H7 (cell line): ENCODE results near the gene CCDC110. TPM values are rescaled to one million over a fixed set of nuclear protein-coding genes. Genes with fewer than 3 reads are reported as not detected.

Source experiments
- DNase-seq: peaks from one replicate; pipeline ENCODE4 v3.0.0; 2012
- H3K27me3 ChIP-seq: 2 replicates; pipeline ENCODE4 v1.6.0; 2011; ENCODE audit warnings: mild to moderate bottlenecking, low read length; ENCODE audit not compliant: control insufficient read depth, insufficient read depth
- H3K36me3 ChIP-seq: replicated peaks from 2 replicates; pipeline ENCODE4 v1.5.1; 2011; ENCODE audit warnings: low read length; ENCODE audit not compliant: control insufficient read depth, insufficient read depth
- H3K4me3 ChIP-seq: 2 replicates; pipeline ENCODE4 v1.5.1; 2011; ENCODE audit warnings: low read depth, mild to moderate bottlenecking, control low read depth, low read length, moderate library complexity; ENCODE audit not compliant: insufficient read depth
- total RNA-seq: library from RNA; depleted of rRNA; stranded (reverse); fragments of >200 nt; shearing (Covaris generic); gene quantifications from 2 replicates; pipeline ENCODE4 v1.2.3, GENCODE V29; 2014

The CCDC110 gene
- total RNA-seq, 1 experiment from 2014 or later = 0.28 TPM

DNA sequence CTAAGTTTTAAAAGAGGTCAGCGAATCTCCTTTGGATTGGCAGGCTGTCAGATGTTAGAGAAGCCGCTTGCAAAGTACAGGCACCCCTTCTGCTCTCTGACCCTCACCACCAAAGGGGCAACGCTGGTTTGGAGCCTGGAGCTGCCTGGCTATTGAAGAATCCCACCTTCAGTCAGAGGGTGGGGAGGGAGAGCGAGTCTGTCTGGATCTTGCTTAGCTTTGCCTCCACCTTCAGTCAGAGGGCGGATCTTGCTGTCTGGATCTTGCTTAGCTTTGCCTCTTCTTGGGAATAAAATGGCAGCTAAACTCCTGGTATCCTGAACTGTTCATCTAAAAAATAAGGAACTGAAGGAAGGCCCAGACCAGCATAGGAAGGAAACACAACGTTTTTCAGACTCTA, 7.3 kb downstream of the CCDC110 start:
- peak; percentile 44 for DNase-seq
- Histone ChIP-seq H3K4me3 (no peak overlapping the region), H3K27me3 (peaks cover 6% of the 10 kb centered on the region; the same call in 1 of the 2 replicates), H3K36me3 (no peaks in the 10 kb centered on the region)

DNA sequence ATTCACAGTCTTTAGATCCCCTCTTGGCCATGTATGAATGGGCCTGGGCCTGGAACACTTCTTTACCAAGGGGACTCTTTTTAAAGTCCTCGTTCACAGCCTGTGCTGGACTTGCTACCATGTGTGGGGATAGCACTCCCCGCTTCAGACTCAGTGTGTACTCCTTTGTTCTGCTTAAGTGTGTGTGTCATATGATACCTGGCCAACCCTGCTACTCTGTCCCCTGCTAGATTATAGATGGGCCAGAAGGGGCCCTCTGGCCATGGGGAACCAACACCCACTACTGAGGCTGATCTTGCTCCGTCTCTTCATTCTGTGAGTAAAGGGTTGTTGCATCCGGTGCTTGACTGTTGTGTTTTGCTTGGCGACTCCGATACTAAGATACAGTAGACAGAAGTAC, 8.0 kb downstream of the CCDC110 start:
- Histone ChIP-seq H3K4me3 (no peak overlapping the region), H3K27me3 (peaks cover under 1% of the 10 kb centered on the region; the same call in 1 of the 2 replicates), H3K36me3 (no peaks in the 10 kb centered on the region)
- DNase-seq = no peak

DNA sequence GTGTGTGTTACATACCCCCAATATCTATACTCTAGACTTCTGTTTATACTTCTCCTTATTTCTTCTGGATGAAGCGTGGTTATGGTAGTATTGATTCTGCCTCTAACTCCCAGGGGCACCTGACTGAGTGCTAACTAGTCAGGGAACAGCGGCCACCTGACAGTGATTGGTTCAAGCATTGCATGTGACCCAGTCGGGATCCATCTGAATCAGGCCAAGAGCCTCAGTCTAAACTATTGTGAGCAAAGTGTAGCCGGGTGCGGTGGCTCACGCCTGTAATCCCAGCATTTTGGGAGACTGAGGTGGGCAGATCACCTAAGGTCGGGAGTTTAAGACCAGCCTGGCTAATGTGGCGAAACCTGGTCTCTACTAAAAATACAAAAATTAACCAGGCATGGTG, 10.0 kb downstream of the CCDC110 start:
- Histone ChIP-seq H3K36me3 (no peaks in the 10 kb centered on the region), H3K27me3 (no peaks in the 10 kb centered on the region), H3K4me3 (no peak overlapping the region)
- DNase-seq = no peak

DNA sequence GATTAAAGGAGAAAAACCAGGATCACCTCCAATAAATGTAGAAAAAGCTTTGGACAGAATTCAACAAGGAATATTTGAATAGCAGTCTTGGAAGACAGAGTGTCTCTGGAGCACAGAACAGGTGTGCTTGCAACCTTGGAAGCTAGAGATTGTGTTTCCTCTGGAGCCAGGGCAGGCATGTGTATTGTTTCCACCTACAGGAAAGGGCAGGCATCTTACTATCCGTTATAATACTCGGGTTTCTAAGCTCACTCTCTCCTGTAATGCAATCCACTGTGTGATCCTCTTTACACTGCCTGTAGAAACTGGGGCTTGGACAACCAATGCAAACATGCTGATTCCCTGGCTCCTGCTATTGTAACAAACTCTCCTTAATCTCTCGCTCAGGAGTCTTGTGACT, 14.4 kb downstream of the CCDC110 start:
- peak; percentile 35 for DNase-seq
- H3K4me3 ChIP-seq = no peak overlapping the region
- H3K36me3 ChIP-seq = no peaks in the 10 kb centered on the region
- H3K27me3 ChIP-seq = no peaks in the 10 kb centered on the region

DNA sequence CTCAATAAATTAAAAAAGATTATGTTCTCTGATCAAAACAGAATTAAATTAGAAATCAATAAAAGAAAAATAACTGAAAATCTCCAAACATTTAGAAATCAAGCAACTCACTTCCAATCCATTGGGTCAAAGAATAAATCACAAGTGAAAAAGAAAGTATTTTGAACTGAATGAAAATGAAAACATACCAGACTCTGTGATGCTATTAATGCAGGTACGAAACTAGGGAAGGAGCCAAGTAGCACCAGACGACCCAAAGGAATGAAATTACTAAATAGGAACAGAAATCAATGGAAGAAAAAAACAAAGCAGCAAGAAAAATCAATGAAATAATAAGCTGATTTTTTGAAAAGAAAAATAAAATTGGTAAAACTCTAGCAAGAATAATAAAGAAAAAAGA, 15.4 kb downstream of the CCDC110 start:
- H3K36me3 ChIP-seq = no peaks in the 10 kb centered on the region
- no peaks in the 10 kb centered on the region for H3K27me3 ChIP-seq
- DNase-seq = no peak
- no peak overlapping the region for H3K4me3 ChIP-seq

DNA sequence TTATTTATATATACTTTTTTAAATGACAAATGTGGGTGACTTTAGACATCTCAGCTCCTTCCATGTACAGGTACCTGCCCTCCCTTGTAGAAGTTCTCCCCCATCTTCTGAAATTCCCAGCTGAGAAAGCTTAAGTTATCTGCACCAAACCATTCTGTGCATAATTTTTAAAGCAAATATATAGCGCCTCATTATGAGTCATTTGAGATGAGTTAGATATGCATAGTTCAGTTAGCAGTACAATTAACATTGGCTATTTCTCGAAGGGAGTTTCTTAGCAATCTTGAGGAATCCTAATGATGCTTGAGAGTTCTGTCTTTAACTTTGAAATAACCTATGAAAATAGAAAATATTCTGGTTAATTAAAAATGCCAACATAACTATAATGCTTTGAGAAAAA, 26.3 kb downstream of the CCDC110 start:
- H3K27me3 ChIP-seq = no peaks in the 10 kb centered on the region
- no peaks in the 10 kb centered on the region for H3K36me3 ChIP-seq
- H3K4me3 ChIP-seq = no peak overlapping the region
- DNase-seq = no peak

DNA sequence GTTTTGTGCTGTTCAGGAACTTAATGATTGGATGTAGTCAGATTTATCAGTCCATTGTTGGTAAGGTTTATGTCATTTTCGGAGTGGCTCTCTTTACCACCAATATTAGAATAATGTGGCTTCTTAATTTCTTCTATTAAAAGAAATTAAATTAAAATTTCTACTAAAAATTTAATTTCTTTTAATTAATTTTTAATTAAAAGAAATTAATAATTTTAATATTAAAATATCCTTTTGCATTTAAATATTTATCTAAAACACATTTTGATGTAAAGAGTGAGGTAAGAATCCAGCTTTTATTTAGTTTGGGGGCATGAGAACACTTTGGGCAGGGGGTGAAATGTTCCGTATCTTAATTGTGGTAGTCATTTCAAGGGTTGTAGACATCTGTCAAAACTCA, 30.1 kb downstream of the CCDC110 start:
- H3K36me3 ChIP-seq = no peaks in the 10 kb centered on the region
- no peak for DNase-seq
- no peaks in the 10 kb centered on the region for H3K27me3 ChIP-seq
- no peak overlapping the region for H3K4me3 ChIP-seq

DNA sequence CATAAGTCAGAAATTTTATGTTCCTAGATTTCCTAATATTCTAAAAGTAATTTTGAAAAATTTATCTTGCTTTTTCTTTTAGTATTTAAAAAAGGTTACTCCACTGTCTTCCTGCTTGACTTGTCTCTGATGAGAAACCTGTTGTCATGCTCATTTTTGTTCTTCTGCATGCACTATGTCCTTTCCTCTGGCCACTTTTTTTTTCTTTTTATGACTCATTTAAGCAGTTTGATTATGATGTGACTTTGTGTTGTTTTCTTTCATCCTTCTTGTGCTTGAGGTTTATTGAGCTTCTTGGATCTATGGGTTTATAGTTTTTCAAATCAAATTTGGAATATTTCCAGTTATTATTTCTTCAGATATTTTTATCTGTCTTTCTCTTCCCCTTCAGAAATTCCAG, 33.7 kb downstream of the CCDC110 start:
- H3K36me3 ChIP-seq = no peaks in the 10 kb centered on the region
- H3K4me3 ChIP-seq = no peak overlapping the region
- no peak for DNase-seq
- H3K27me3 ChIP-seq = no peaks in the 10 kb centered on the region

DNA sequence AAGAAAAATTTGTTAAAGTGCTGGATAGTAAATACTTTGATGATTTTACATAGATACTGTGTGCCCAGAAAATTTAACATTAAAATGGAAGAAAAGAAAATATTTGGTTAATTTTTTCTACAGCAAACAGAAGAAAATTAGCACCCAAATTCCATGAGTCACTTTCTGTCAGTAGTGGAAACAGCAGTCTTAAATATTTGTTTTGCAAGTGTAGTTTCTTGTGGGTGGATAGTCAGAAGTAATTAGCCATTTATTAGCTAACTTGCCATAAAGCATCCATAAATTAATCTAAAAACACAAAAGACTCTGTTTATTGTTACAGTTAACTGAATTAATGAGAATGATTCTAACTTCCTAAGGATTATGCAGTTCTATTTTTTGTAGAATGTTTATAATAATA, 36.1 kb downstream of the CCDC110 start:
- no peak for DNase-seq
- Histone ChIP-seq H3K27me3 (no peaks in the 10 kb centered on the region), H3K36me3 (no peaks in the 10 kb centered on the region), H3K4me3 (no peak overlapping the region)

DNA sequence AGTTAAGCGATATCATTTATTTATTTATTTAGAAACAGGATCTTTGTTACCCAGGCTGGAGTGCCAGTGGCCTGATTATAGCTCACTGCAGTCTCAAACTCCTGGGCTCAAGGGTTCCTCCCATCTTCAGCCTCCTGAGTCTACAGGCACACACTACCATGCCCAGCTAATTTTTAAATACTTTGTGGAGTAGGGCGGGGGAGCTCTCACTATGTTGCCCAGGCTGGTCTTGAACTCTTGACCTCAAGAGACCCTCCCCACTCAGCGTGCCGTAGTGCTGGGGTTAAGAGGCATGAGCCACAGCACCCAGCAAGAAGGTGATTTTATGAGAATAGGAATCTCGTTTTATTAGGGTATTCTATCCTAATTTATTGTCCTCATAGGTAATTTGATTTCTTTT, 41.9 kb downstream of the CCDC110 start:
- Histone ChIP-seq H3K36me3 (no peaks in the 10 kb centered on the region), H3K4me3 (no peak overlapping the region), H3K27me3 (no peaks in the 10 kb centered on the region)
- no peak for DNase-seq

DNA sequence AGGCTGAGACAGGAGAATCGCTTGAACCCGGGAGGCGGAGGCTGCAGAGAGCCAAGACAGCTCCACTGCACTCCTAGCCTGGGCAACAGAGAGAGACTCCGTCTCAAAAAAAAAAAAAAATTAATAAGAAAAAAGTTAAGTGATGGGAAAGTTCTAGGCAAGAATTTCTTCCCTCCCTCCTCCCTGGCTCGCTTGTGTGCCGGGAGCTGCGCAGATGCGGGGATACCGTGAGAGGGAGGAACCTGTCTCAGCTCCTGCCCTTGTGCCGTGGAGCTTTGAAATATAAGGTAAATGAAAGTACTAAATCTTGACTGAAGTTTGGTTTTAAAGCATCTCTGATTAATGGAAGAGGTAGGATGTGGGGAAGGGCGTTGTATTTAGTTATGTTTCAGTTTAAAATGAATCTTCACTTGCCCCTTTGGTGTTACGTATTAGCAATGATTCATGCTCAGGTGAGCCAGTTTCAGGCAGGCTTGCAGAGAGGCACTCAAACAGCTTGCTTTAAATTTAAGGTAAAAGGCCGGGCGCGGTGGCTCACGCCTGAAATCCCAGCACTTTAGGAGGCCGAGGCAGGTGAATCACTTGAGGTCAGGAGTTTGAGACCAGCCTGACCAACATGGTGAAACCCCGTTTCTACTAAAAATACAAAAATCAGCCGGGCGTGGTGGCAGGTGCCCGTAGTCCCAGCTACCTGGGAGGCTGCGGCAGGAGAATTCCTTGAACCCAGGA, 44.4 kb downstream of the CCDC110 start:
- peak; percentile 19 for DNase-seq
- Histone ChIP-seq H3K36me3 (no peaks in the 10 kb centered on the region), H3K27me3 (no peaks in the 10 kb centered on the region), H3K4me3 (no peak overlapping the region)

DNA sequence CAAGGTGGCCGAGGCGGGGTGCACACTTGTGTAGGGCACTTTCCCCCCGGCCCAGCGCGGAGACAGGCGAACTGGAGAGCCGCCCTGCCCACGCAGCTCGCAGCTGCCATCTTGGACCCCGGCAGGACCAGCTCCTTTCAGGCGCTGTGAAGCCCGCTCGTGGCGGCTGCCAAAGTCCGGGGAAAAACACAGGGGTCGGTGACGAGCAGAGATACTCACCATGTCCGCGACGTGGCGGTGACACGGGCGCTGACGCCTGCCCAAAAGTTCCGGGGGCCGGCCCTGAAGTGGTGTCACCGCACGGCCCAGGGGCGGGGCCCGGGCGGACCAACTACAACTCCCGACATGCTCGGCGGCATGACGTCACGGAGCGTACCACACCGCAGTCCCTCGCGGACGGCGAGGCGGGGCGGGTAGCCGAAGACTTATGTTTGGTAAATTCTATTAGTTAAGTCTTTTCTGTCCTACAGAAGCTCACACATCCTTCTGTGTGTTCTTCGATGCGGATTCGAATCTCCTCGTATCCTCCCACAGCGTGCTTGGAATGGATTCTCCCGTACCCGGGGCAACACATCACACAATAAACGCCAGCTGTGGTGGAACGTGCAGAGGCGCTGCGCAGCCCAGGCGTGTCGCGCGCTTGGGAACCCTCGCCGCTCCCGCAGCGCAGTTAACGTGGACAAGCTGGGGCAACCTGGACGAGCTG, 45.7 kb downstream of the CCDC110 start, which contains the start of gene UFSP2:
UFSP2 (minus strand) TSS at position 318 of the 706 bp plus-strand sequence; CDS start at position 222, 96 bp downstream.
- H3K4me3 ChIP-seq = peak within 1 kb of the TSS; percentile 85
- DNase-seq = peak; percentile 92
- H3K27me3 ChIP-seq = no peaks in the 10 kb centered on the region
- H3K36me3 ChIP-seq = no peaks in the 10 kb centered on the region

DNA sequence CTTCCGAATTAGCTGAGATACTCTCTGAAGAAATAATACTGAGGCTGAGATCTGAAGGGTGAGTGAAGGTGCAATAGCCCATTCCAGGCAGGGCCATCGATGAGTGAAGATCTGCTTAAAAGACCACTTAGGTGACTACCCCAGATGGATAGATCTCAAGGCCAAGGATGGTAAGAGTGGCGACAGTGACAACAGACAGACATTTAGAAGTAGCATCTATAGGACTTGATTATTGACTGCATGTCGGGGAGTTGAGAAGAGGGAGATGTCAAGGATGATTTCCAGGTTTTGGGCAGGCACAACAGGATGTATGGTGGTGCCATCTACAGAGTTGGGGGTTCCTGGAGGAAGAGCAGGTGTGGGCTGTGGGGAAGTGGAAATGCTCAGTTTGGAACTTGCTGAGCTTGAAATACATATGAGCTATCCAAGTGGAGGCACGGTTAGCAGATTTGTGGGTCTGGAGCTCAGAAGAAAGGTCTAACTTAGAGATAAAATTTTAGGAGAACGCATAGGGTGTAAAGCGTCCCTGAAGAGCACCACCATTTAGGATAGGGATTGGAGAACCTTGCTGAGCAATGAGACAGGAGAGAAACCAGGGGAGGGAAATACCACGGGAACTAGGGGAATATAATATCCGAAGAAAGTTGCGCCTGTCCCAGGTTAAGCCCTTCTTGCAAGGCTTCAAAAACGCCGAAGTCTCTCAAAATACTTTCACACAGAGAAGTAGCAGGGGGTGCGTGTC, 46.5 kb downstream of the CCDC110 start:
- Histone ChIP-seq H3K4me3 (peak overlapping the region; percentile 85), H3K36me3 (no peaks in the 10 kb centered on the region), H3K27me3 (no peaks in the 10 kb centered on the region)
- peak; percentile 8 for DNase-seq

DNA sequence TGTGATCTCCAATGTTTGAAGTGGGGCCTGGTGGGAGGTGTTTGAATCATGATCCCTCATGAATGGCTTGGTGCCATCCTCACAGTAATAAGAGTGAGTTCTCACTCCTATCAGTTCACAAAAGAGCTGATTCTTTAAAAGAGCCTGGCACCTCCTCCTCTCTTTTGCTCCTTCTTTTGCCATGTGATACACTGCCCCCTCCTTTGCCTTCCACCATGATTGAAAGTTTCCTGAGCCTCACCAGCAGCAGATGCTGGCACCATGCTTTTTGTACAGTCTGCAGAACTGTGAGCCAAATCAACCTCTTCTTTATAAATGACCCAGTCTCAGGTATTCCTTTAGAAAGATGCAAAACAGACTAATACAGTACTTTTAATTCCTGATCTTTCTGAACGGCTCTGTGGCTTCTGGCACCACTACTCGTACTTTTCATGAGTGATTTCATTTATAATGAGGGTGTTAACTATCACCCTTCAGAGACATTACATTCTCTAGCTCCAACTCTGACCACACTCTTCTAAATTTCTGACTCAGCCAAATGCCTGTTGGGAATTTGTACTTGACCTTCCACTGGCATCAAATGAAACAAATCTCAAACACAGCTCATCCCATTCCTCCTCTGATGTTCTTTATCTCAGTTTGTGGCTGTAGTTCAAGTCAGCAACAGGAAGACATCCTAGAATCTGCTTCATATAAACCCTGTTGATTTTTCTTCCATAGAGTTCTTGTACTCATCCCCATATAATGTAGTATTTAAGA, 50.0 kb downstream of the CCDC110 start:
- no peak overlapping the region for H3K4me3 ChIP-seq
- H3K36me3 ChIP-seq = no peaks in the 10 kb centered on the region
- no peaks in the 10 kb centered on the region for H3K27me3 ChIP-seq
- no peak for DNase-seq
